Transverse colon (tissue), 4 donors: ENCODE measurements around the gene LRRN3.

ENCODE experiments used
- EP300 ChIP-seq: sonication (generic); formaldehyde crosslinking; IDR thresholded peaks from one replicate; pipeline ENCODE4 v1.6.1; 2017; ENCODE audit warnings: antibody characterized with exemption, low read depth
- POLR2AphosphoS5 ChIP-seq, 3 donors: sonication (generic); formaldehyde crosslinking; IDR thresholded peaks; one replicate each; pipeline ENCODE4 v1.6.1; 2016; ENCODE audit warnings: antibody characterized with exemption in 3 of 3
- TF ChIP-seq, protein P1 (sequence below), 5 experiments: fragments of 200-600 bp in 3 of 5; fragments of 450-650 bp in 2 of 5; sonication (generic) in 3 of 5; IDR thresholded peaks; 1 replicate in 2 of 5; 2 replicates in 3 of 5; pipeline ENCODE4 v1.5.1; 2016 to 2017; ENCODE audit warnings: antibody characterized with exemption in 5 of 5, inconsistent platforms in 3 of 5, mild to moderate bottlenecking in 2 of 5, moderate library complexity in 1 of 5

- TF ChIP-seq, protein P1, sequence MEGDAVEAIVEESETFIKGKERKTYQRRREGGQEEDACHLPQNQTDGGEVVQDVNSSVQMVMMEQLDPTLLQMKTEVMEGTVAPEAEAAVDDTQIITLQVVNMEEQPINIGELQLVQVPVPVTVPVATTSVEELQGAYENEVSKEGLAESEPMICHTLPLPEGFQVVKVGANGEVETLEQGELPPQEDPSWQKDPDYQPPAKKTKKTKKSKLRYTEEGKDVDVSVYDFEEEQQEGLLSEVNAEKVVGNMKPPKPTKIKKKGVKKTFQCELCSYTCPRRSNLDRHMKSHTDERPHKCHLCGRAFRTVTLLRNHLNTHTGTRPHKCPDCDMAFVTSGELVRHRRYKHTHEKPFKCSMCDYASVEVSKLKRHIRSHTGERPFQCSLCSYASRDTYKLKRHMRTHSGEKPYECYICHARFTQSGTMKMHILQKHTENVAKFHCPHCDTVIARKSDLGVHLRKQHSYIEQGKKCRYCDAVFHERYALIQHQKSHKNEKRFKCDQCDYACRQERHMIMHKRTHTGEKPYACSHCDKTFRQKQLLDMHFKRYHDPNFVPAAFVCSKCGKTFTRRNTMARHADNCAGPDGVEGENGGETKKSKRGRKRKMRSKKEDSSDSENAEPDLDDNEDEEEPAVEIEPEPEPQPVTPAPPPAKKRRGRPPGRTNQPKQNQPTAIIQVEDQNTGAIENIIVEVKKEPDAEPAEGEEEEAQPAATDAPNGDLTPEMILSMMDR (IDR thresholded peaks at IDR 0.05) = no peak
- TF ChIP-seq EP300 (no peak), POLR2AphosphoS5 (IDR thresholded peaks at IDR 0.05) (no peak)
Measured at GRCh38 chr7:111160297-111160696, 69.4 kb downstream of the LRRN3 start.
